Omental fat pad (tissue), 4 donors: Measurements from ENCODE around the gene MS4A15. TPM values are rescaled to one million over a fixed set of nuclear protein-coding genes. Genes with fewer than 3 reads are reported as not detected.

ENCODE experiments used
- ATAC-seq: fragments of 150-250 bp; one replicate; pipeline ENCODE4 v1.9.1; 2016; ENCODE audit warnings: mild to moderate bottlenecking, moderate library complexity; ENCODE audit not compliant: low FRiP score
- DNase-seq: peaks from one replicate; pipeline ENCODE4 v3.0.0-alpha.2; 2019; ENCODE audit warnings: low spot score
- total RNA-seq, 4 donors: library from RNA; depleted of rRNA; stranded (reverse); fragments of >200 nt; gene quantifications; one replicate each; pipeline ENCODE4 v1.1.0, GENCODE V29; 2016
- TF ChIP-seq, protein P1 (sequence below), 3 donors: fragments of 450-650 bp; IDR thresholded peaks; one replicate each; pipeline ENCODE4 v1.5.1; 2016 to 2017; ENCODE audit warnings: antibody characterized with exemption in 3 of 3, mild to moderate bottlenecking in 3 of 3, moderate library complexity in 2 of 3

MS4A15 gene
- total RNA-seq, 4 donors from 2014 or later, result not detected

DNA sequence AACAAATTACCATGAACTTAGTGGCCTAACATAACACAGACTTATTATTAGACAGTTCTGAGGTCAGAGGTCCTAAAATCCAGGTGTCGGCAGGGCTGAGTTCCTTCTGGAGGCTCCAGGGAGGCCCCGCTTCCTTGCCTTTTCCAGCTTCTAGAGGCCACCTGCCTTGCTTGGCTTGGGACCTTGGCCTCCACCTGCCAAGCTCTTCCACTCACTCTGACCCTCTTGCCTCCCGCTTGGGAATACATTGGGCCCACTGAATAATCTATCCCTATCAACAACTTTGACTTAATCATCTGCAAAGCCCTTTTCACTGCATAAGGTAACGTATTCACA lies 25.3 kb downstream of the MS4A15 start:
- ATAC-seq (no peak), DNase-seq (no peak)
- TF ChIP-seq, protein P1, sequence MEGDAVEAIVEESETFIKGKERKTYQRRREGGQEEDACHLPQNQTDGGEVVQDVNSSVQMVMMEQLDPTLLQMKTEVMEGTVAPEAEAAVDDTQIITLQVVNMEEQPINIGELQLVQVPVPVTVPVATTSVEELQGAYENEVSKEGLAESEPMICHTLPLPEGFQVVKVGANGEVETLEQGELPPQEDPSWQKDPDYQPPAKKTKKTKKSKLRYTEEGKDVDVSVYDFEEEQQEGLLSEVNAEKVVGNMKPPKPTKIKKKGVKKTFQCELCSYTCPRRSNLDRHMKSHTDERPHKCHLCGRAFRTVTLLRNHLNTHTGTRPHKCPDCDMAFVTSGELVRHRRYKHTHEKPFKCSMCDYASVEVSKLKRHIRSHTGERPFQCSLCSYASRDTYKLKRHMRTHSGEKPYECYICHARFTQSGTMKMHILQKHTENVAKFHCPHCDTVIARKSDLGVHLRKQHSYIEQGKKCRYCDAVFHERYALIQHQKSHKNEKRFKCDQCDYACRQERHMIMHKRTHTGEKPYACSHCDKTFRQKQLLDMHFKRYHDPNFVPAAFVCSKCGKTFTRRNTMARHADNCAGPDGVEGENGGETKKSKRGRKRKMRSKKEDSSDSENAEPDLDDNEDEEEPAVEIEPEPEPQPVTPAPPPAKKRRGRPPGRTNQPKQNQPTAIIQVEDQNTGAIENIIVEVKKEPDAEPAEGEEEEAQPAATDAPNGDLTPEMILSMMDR (IDR thresholded peaks at IDR 0.05), result no peak

- TF ChIP-seq, protein P1 (IDR thresholded peaks at IDR 0.05), result no peak
- ATAC-seq (no peak), DNase-seq (no peak)
Measured at GRCh38 chr11:60782393-60783140, 25.9 kb downstream of the MS4A15 start.

- DNase-seq, result no peak
- ATAC-seq, result no peak
- TF ChIP-seq, protein P1 (IDR thresholded peaks at IDR 0.05), result no peak
Measured at GRCh38 chr11:60783141-60783484, 26.4 kb downstream of the MS4A15 start.

GRCh38 chr11:60783911-60784310 lies 27.2 kb downstream of the MS4A15 start:
- TF ChIP-seq, protein P1 (IDR thresholded peaks at IDR 0.05), result no peak

DNA sequence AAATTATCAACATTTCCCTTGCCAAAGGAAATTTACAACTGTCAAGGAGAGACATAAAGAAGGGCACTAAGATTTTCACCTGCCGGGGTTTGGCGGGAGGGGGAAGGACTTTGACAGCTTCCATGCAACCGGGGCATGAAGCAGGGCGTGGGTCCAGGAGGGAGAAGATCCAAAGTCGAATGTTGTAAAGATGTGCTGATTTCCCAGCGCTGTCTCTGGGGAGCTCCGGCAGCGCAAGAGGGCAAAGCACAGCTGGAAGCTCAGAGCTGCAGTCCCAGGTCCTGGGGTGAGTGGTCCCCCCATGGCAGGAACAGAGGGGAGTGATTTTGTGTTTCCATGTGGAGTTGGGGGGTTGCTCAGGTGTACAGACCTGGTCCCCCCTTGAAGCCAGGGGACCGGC lies 28.5 kb downstream of the MS4A15 start, which contains the start of gene MS4A10:
Gene MS4A10, plus strand, starts transcription at position 198 of the 400 bp plus-strand sequence. CDS start 5,003 bp downstream, outside the sequence.
- ATAC-seq (no peak), DNase-seq (no peak)
- TF ChIP-seq, protein P1 (IDR thresholded peaks at IDR 0.05), result no peak

More at GRCh38 chr11:60783911-60784310, 27.2 kb downstream of the MS4A15 start:
- ATAC-seq, result no peak
- DNase-seq, result no peak

DNA sequence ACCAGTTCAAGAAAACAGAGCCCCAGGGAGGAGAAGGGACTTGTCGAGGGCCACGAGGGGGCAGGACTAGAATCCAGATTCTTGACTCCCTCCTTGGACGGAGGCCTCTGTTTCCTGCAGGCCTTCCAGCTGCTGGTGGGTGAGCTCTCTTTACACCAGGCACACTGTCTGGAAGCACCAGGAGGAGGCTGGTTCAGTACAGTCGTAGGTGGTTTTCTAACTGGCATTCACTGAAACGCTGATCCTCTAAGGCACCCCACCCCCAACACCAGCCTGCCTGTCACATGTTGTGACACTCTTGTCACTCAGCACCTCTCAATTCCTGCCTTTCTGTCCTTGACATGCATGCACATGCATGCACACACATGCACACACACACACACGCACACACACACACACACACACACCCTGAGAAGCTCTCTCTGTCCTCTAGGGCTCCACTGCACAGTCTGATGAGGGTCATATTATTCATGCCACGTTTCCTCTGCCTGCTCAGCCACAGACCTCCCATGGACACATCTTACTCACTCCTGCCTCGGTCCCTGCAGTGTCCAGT lies 29.2 kb downstream of the MS4A15 start:
- no peak for DNase-seq
- no peak for ATAC-seq
- TF ChIP-seq, protein P1 (IDR thresholded peaks at IDR 0.05), result no peak
